Measurements from ENCODE around the gene MTUS2. TPM values are rescaled to one million over a fixed set of nuclear protein-coding genes. Genes with fewer than 3 reads are reported as not detected.
"Not testable (repeated sequence)": the region's sequence is repeated elsewhere in the genome, so short reads cannot be mapped to it uniquely, and the experiment has no call there.

MTUS2 gene
- total RNA-seq, 1 experiment from 2014 or later, result under 0.01 TPM

DNA sequence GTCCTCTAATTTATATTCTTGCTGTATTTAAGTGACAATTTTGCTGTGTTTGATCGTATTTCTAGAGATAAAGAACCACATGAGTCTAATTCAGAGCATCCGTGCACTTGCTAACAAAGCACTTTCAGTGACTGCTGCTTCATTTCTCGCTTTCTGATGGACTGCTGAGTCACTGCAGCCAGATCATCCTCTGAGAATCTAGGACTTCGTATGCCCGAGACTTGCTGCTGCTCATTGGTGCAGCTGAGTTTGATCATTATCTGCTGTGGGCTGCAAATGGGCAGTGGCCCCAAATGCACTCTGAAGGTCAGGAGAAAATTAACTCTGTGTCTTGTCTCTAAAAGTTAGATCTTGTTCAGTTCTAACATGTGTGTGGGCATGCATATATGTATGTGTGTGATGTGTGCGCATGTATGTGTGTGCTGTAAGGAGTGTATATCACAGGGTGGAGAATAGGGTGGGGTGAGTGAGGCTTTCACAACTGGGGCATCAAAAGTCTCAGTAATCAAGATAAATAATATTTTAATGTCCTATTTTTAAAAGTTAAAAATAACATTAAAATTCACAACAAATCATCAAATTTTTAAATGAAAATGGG, 342.6 kb downstream of the MTUS2 start:
- peak; percentile 24 for DNase-seq (ENCODE audit: low read depth)

DNA sequence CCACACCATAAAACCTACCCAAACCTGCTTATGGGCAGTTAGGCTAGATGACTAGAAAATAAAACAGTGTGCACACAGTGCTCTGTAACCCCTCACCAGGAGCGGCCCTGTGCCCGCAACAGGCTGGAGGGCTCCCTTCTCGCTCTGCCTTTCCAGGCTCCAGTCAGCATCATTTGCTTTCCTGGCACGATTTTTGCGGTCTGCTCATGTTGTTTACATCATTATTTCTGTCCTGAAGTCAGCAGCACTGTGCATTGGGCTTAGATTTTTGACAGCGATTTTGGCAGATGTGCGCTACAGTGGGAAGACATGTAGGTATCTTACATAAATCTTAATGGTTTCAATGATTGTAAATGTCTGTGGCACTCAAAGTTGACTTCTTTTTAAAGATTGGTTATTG, 344.0 kb downstream of the MTUS2 start:
- no peak for DNase-seq (ENCODE audit: low read depth)

- no peak for DNase-seq (ENCODE audit: low read depth)
Observed at GRCh38 chr13:29165216-29165615, 345.1 kb downstream of the MTUS2 start.

- DNase-seq (ENCODE audit: low read depth), result peak; percentile 7
Observed at GRCh38 chr13:29165840-29166239, 345.7 kb downstream of the MTUS2 start.

GRCh38 chr13:29170436-29171082, 350.4 kb downstream of the MTUS2 start:
- DNase-seq (ENCODE audit: low read depth), result no peak

DNA sequence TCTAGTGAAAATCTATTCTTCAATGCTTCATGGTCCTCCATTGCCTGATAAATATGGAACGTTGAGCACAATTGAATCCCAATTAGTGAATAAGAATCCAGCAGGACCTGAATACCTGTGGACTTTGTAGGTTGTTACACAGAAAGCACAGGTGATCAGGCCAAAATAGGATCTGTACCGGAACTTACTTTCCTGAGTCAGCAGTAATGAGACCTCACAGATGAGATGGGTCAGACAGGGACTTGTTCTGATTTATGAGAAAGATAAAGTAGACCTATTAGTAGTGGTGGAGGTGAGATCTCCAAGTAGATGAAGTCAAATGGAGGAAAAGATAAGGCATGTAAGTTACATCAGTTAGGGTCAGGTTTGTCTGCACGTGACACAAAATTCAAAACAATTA, 351.1 kb downstream of the MTUS2 start:
- no peak for DNase-seq (ENCODE audit: low read depth)

DNA sequence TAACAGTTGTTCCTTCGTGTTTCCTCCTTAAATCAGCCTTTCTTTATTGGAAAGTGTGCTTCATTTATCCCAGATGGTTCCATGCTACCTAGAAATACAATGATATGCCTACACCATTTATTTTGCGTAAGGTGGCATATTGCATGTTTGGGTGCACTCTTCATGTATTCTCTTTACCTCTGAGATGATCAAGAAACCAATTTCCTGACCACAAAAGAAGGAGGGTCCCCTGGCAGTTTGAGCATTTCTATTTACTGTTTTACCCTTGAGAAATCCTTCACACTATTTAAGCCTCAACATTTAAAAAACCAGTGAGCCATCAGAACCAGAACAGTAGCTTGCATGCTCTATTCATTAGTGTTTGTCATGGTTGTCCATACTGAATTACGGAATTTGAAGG, 354.0 kb downstream of the MTUS2 start:
- no peak for DNase-seq (ENCODE audit: low read depth)

DNA sequence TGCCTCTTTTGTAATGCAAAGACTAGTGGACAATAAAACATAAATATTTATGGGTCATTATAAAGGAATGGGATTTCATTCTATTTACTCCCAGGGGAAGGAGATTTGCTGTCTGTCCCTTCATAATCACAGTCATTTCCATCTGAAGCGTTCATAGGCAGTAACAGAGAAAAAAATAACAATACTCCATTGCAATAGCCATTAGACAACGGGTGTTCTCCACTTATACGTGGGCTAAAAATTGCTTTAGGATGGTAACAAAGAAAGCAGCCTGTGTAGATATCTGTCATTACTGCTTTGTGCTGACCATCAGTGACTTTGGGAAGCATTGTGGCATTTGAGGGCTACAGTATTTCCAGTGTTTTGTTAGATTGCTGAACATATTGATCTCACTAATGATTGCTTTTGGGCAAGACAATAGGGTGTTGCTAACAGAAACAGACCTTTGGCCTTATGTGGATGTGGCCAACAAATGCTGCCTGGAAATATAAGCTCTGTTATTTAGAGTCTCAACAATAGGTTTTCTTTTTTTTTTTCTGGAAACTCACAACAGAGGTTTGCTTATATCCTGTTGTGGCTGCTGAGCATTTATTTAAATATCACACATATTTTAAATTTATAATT, 355.2 kb downstream of the MTUS2 start:
- DNase-seq (ENCODE audit: low read depth), result no peak

DNA sequence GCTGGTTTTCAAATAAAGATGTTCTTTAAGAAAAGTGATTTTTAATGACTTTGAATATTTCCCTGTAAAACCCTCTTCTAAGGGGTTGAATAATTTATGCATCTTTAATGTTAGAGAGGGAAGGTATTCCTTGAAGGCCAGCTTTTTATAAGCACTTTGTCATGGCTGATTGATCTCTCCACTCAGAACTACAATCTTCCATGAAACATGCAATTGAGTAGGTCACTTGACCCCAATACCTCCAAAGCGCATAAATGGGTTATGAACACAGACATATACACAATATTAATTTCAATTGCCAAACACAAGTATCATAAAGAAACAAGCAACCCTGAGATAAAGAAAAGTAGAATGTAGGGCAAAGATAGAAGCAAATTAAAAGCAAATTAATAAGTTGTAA, 359.9 kb downstream of the MTUS2 start:
- no peak for DNase-seq (ENCODE audit: low read depth)

DNA sequence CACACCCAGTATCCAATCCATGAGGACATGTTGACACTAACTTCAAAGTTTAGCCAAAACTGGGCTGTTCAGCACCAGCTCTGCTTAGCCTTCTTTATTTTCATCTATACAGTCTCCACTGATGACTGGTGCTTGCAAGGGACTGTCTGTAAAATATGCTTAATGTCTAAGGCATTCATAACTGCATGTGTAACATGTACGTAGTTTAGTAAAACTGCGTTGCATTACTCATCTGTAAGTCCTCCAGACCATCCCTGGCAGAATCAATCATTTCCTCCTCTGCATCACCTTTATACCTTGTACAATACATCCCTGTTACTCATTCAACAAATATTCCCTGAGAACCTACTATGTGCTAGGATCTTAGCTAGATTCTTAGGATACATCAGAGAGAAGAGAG, 362.1 kb downstream of the MTUS2 start:
- DNase-seq (ENCODE audit: low read depth), result no peak

- DNase-seq (ENCODE audit: low read depth), result no peak
Observed at GRCh38 chr13:29185926-29186325, 365.8 kb downstream of the MTUS2 start.

GRCh38 chr13:29187584-29187983, 367.4 kb downstream of the MTUS2 start:
- no peak for DNase-seq (ENCODE audit: low read depth)

- DNase-seq (ENCODE audit: low read depth), result no peak
Observed at GRCh38 chr13:29190298-29190697, 370.2 kb downstream of the MTUS2 start.

GRCh38 chr13:29193083-29193482, 372.9 kb downstream of the MTUS2 start:
- DNase-seq (ENCODE audit: low read depth), result no peak

DNA sequence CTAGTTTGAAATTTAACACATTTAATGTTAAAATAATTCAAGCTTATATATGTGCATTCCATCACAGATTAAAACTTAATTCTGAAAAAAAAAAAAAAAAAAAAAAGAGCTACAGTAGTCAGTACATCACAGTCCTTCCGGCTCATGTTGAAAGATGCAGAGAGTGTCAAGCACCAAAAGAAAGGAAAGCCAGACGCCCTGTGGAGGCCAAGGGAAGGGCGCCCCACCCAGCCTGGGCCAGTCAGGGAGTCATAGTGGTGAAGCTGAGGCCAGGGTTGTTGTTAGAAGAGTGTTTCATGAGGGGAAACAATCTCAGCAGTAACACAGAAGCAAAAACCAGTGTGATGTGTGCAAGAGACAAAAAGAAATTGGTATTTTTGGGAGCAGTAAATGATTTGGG, 375.3 kb downstream of the MTUS2 start:
- DNase-seq (ENCODE audit: low read depth), result no peak

- DNase-seq (ENCODE audit: low read depth), result no peak
Observed at GRCh38 chr13:29196409-29197074, 376.4 kb downstream of the MTUS2 start.

GRCh38 chr13:29202753-29203152, 382.6 kb downstream of the MTUS2 start:
- DNase-seq (ENCODE audit: low read depth), result not testable (repeated sequence)

- no peak for DNase-seq (ENCODE audit: low read depth)
Observed at GRCh38 chr13:29204651-29205050, 384.5 kb downstream of the MTUS2 start.

DNA sequence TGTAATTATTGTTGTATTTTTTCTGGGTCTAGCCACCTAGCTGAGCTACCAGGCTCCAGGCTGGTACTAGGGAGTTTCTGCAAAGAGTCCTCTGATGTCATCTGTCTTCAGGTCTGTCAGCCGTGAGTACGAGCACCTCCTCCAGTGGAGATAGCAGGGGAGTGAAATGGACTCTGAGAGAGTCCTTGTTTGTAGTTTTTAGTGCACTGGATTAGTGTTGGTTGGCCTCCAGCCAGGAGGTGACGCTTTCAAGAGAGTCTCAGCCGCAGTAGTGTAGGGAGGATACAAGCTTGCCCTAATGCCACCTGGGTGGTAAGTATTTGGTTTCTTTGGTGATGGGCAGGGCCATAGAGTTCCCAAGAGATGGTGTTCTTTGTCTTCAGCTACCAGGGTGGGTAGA, 390.5 kb downstream of the MTUS2 start:
- DNase-seq (ENCODE audit: low read depth), result no peak

DNA sequence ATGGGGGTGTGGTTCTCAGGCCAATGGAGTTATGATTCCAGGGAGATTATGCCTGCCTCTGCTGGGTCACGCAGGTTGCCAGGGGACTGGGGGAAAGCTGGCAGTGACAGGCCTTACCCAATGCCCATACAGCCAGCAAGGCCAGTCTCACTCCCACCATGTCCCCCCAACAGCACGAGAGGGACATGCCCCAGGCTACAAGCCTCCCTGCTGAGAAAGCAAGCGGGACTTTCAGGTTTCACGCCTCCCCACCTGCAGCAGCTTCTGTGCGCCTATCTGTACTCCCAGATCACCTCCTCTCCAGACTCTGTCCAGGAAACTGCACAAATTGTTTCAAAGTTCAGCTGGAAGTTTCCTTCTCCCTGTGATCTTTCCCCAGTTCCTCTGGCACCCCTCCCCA, 391.0 kb downstream of the MTUS2 start:
- not testable (repeated sequence) for DNase-seq (ENCODE audit: low read depth)

DNA sequence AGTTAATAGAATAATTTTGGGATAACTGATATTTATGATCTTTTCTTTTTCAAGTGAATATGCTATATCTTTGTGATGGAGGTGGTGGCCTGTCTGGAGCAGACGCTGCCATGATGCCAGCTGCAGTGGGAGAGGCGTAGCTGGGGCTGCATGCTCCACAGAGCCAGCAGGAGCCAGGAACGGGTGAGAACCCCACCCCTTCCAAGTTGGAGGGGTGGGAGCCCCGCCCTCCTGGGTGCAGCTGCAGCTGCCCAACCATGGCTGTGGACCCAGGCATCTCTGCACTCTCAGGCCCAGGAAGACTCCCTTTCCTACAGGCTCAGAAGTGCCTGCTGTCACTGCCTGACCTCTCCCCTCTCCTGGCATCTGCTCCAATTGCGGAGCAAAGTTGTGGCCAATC, 402.3 kb downstream of the MTUS2 start:
- DNase-seq (ENCODE audit: low read depth), result no peak

DNA sequence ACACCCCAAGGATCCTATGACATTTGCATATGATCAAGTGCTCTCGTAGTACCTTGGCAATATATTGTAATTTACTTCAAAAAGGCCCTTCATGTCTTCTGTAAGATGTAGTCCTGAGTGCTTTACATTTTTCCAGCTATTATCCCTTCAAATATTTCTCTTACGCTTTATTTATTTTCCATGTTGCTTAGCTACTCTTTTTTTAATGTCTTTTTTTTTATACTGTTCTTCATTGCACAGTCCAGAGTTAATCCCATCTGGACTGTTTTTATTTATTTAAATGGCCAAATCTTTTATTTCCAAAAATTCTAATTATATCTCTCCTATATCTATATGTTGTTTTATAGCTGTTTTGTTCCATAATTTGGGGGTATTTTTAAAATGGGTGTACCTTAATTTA, 404.1 kb downstream of the MTUS2 start:
- DNase-seq (ENCODE audit: low read depth), result no peak

DNA sequence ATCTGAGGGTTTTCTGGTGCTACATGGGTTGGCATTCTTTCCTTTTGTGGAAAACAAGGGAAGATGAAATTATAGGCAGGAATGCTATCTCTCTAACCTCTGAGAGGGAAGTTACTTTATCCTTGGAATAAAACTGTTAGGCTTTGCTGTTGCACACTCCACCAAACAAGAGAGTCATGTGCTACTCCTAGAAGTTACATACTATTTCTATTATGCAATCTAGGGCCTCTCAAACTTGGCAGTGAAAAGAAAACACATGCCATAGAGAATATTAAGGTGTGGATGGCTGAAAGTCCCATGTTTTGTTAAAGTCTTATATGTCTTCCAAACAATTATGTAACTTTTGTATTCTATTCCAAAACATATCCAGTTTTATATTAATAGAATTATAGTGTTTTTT, 407.4 kb downstream of the MTUS2 start:
- DNase-seq (ENCODE audit: low read depth), result no peak

All from Daoy (cell line).